Measurements from ENCODE around the gene HMCN2. TPM values are rescaled to one million over a fixed set of nuclear protein-coding genes. Genes with fewer than 3 reads are reported as not detected.

The HMCN2 gene, protein sequence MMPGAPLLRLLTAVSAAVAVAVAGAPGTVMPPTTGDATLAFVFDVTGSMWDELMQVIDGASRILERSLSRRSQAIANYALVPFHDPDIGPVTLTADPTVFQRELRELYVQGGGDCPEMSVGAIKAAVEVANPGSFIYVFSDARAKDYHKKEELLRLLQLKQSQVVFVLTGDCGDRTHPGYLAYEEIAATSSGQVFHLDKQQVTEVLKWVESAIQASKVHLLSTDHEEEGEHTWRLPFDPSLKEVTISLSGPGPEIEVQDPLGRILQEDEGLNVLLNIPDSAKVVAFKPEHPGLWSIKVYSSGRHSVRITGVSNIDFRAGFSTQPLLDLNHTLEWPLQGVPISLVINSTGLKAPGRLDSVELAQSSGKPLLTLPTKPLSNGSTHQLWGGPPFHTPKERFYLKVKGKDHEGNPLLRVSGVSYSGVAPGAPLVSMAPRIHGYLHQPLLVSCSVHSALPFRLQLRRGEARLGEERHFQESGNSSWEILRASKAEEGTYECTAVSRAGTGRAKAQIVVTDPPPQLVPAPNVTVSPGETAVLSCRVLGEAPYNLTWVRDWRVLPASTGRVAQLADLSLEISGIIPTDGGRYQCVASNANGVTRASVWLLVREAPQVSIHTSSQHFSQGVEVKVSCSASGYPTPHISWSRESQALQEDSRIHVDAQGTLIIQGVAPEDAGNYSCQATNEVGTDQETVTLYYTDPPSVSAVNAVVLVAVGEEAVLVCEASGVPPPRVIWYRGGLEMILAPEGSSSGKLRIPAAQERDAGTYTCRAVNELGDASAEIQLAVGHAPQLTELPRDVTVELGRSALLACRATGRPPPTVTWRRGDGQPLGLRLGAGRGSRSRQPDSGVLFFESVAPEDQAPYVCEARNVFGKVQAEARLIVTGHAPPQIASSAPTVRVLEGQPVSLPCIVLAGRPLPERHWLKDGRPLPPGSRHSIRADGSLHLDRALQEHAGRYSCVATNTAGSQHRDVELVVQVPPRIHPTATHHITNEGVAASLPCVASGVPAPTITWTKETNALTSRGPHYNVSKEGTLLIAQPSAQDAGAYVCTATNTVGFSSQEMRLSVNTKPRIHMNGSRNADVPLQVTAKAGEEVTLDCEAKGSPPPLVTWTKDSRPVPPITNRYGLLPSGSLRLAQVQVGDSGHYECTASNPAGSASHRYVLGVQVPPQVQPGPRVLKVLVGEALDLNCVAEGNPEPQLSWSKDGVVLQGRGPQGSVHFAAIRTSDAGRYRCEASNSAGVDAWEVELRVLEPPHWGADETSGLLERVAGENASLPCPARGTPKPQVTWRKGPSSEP (N-terminal part only)
- total RNA-seq: 10 to 100 TPM in 3 of 4 donors, 1 to 10 TPM in 1; 9.1 to 38.6 (median 12.5) TPM

DNA sequence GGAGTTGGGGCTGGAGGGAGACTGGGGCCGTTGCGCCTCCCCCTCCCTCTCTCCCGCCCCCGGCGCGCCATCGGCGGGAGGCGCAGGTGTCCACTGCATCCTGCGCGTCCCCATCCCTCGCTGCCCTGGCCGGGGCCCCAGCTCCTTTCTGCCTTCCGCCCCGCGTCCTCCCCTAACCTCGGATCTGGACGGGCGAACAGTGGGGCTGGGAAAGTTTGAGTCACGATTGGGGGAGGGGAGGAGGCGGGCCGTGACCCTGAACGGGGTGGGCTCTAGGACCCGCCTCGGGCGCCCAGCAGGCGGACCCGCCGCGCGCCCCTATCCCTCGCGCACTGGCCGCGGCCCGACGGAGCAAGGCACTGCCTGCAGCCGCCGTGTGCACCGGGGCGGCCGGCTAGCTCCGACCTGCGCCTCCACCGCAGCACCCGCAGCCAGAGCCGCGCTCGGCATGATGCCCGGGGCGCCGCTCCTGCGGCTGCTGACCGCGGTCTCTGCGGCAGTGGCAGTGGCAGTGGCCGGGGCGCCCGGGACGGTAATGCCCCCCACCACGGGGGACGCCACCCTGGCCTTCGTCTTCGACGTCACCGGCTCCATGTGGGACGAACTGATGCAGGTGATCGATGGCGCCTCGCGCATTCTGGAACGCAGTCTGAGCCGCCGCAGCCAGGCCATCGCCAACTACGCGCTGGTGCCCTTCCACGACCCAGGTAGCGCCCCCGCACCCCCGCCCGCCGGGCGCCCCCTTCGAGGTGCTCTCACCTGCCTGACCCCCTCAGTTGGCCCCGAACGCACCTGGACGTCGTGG is at the start of gene HMCN2:
TSS of gene HMCN2 (plus strand) at position 330 of the 805 bp plus-strand sequence. CDS start at position 449, 119 bp downstream.
- H3K27ac ChIP-seq (replicated peaks in 1 of 4): peak within 1 kb of the TSS; percentile 80 to 87 (median 83)
- TF ChIP-seq POLR2A (IDR thresholded peaks at IDR 0.05; ENCODE audit: low read depth) (no peak), CTCF (IDR thresholded peaks at IDR 0.05) (peak in 1 of 3 experiments; percentile 2), POLR2AphosphoS5 (IDR thresholded peaks at IDR 0.05) (peak; percentile 68 to 79)
- 4% methylated on average over 9 of the region's 89 CpGs for WGBS
- no peaks in the 10 kb centered on the region for H3K9me3 ChIP-seq
- H3K27me3 ChIP-seq: peaks cover 0 to 15% (median 0%) of the 10 kb centered on the region in 4 donors
- H3K4me1 ChIP-seq: peaks cover 8 to 89% (median 78%) of the 10 kb centered on the region in 4 donors
- no peaks in the 10 kb centered on the region for H3K36me3 ChIP-seq
- DNase-seq (ENCODE audit: extremely low spot score): no peak
- intact Hi-C loops (cut with DNase I): no loop called here
- peak within 1 kb of the TSS; percentile 57 to 66 (median 60) for H3K4me3 ChIP-seq

DNA sequence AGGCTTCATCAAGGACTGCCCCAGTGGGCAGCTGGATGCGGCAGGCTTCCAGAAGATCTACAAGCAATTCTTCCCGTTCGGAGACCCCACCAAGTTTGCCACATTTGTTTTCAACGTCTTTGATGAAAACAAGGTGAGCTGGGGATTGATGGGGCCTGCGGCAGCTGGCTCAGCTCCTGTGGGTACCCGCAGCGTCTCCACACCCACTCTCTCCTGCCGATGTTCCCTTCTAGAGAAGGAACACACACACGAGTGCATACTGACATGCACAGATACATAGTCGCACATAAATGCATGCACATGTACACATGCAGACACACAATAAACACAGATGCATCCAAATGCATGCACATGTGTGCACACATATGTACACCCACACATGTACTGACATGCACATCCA is 47.7 kb upstream of the HMCN2 start:
- Histone ChIP-seq H3K36me3 (peaks cover 0 to 17% (median 12%) of the 10 kb centered on the region in 4 donors), H3K27ac (replicated peaks in 1 of 4) (peak overlapping the region; percentile 62 to 96 (median 72)), H3K4me1 (peaks cover 5 to 72% (median 63%) of the 10 kb centered on the region in 4 donors), H3K27me3 (no peaks in the 10 kb centered on the region), H3K9me3 (no peaks in the 10 kb centered on the region), H3K4me3 (no peak overlapping the region)
- WGBS: 74% methylated on average over 9 of the region's 10 CpGs
- TF ChIP-seq POLR2A (IDR thresholded peaks at IDR 0.05; ENCODE audit: low read depth) (no peak), EP300 (IDR thresholded peaks at IDR 0.05) (no peak), CTCF (IDR thresholded peaks at IDR 0.05) (no peak), POLR2AphosphoS5 (IDR thresholded peaks at IDR 0.05) (peak in 1 of 2 donors; percentile 35)
- intact Hi-C loops (cut with DNase I): loop anchor here (5.0 kb wide), 1 partner anchor 46 kb away; the partner anchor contains the start of gene NCS1
- no peak for DNase-seq (ENCODE audit: extremely low spot score)

DNA sequence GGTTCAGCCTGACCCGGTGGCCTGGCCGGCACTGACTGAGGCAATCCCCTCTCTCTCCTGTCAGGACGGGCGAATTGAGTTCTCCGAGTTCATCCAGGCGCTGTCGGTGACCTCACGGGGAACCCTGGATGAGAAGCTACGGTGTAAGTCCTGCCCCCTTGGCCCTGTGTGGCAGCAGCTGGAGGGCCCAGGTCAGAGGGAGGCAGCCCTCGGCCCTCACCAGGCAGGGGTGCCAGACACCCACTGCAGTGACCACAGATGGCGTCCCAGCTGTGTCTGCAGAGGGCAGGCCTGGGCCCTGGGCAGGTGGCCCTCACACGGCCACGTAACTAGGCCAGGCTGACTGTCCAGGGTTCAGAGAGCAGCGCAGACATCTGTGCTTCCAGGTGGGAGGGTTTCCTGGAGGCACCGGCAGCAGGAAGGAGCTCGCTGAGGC is 45.9 kb upstream of the HMCN2 start:
- no peak for DNase-seq (ENCODE audit: extremely low spot score)
- no peak overlapping the region for H3K4me3 ChIP-seq
- TF ChIP-seq EP300 (IDR thresholded peaks at IDR 0.05): no peak
- no peak for TF ChIP-seq CTCF (IDR thresholded peaks at IDR 0.05)
- TF ChIP-seq POLR2A (IDR thresholded peaks at IDR 0.05; ENCODE audit: low read depth): no peak
- no peak for TF ChIP-seq POLR2AphosphoS5 (IDR thresholded peaks at IDR 0.05)
- intact Hi-C loops (cut with DNase I): loop anchor here (5.0 kb wide), 1 partner anchor 47 kb away; the partner anchor contains the start of gene NCS1
- H3K4me1 ChIP-seq: peaks cover 5 to 54% (median 47%) of the 10 kb centered on the region in 4 donors
- no peaks in the 10 kb centered on the region for H3K27me3 ChIP-seq
- H3K9me3 ChIP-seq: no peaks in the 10 kb centered on the region
- H3K36me3 ChIP-seq: peaks cover 0 to 29% (median 18%) of the 10 kb centered on the region in 4 donors
- H3K27ac ChIP-seq (replicated peaks in 1 of 4): peak overlapping the region; percentile 58 to 78 (median 76)
- 40% methylated on average over 8 of the region's 16 CpGs for WGBS

All from esophagus muscularis mucosa (tissue), 4 donors.